GM19240 (cell line): Measurements from ENCODE around the gene DHFR.
"Not testable (repeated sequence)": the region's sequence is repeated elsewhere in the genome, so short reads cannot be mapped to it uniquely, and the experiment has no call there.

Experiments used
- DNase-seq: peaks from one replicate; pipeline ENCODE4 v3.0.0; 2011; ENCODE audit warnings: low spot score; ENCODE audit not compliant: insufficient read length

The DHFR gene

DNA sequence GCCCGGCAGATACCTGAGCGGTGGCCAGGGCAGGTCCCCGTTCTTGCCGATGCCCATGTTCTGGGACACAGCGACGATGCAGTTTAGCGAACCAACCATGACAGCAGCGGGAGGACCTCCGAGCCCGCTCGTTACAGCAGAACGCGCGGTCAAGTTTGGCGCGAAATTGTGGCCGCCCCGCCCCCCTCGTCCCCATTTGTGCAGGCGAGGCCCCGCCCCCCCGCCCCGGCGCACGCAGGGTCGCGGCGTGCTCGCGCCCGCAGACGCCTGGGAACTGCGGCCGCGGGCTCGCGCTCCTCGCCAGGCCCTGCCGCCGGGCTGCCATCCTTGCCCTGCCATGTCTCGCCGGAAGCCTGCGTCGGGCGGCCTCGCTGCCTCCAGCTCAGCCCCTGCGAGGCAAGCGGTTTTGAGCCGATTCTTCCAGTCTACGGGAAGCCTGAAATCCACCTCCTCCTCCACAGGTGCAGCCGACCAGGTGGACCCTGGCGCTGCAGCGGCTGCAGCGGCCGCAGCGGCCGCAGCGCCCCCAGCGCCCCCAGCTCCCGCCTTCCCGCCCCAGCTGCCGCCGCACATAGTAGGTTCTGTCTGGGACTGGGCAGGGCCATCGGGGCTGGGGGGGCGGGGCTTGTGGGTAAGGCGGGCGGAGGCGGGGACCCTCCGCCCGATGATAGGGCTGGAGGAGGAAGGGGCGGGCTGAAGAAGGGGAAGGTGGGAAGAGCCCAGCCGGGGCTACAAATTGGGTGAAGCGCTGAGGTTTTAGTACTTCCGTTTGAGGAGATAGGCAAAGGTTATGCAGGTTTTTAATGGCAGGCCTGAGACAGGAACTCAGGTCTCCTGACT lies at the start of gene DHFR, which contains the start of gene MSH3:
Gene DHFR, minus strand, starts transcription at position 593 of the 840 bp plus-strand sequence. Its CDS starts 494 bp downstream, at position 99.
Gene MSH3, plus strand, starts transcription at position 262 of the 840 bp plus-strand sequence. Its CDS starts 76 bp downstream, at position 338.
- DNase-seq, result peak; percentile 81

GRCh38 chr5:80704221-80704620 lies 49.4 kb upstream of the DHFR start:
- DNase-seq, result no peak

DNA sequence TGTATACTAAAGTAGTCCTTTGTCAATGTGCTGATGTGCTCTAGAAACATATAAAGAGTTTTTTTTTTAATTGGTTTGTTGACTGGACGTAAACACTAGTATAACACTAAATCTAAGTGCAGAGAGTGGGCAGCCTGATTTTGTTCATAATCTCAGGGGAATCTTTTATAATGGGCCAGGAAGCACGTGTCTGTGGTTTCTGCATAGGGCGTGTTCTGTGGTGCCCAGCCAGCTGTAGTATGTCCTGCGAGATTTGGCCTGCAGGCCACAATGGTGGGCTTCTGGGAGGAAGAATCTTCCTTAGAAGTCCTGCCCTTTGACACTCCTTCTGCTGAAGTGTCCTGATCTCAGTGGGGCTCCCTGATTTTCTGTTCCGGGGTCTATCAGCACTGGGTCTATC lies 49.0 kb upstream of the DHFR start:
- no peak for DNase-seq

- no peak for DNase-seq
These were observed 48.5 kb upstream of the DHFR start for GRCh38 chr5:80703291-80703690.

DNA sequence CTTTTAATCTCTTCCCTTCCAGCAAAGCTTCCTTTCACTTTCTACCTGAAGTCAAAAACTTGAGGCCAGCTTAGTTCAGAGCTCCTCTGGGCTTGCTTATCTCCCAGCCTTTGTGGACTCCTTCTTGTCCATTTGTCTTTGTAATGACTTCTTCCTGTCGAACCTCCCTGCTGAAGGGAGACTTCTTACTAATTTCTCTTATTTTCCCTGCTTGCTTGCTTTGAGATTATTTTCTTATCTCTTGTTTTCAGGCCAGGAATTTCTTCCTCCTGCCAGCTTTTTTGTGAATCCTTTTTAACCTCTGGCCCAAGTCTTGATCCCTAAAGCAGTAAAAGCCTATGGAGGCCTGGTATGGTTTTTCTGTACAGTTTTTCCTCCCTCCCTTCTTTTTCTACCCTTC lies 46.8 kb upstream of the DHFR start:
- DNase-seq, result no peak

- DNase-seq, result no peak
These were observed 43.6 kb upstream of the DHFR start for GRCh38 chr5:80698369-80698768.

GRCh38 chr5:80697100-80697499 lies 42.3 kb upstream of the DHFR start:
- no peak for DNase-seq

- DNase-seq, result no peak
These were observed 41.7 kb upstream of the DHFR start for GRCh38 chr5:80696450-80696849.

DNA sequence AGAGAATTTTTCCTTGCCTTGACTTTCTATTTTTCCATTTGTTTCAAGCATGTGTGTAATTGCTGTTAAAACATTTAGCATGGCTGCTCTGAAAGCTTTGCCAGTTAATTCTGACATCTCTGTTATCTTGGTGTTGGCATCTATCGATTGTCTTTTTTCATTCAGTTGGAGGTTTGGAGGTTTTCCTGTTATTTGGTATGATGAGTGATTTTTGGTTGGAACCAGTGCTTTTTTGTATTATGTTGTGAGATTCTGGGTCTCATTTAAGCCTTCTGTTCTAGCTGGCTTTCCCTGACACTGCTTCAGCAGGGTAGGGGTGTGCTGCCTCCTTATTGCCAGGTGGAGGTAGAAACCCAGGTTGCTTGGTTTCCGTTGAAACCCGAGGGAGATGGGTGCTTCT lies 40.9 kb upstream of the DHFR start:
- no peak for DNase-seq

GRCh38 chr5:80689627-80690026 lies 34.8 kb upstream of the DHFR start:
- DNase-seq, result no peak

DNA sequence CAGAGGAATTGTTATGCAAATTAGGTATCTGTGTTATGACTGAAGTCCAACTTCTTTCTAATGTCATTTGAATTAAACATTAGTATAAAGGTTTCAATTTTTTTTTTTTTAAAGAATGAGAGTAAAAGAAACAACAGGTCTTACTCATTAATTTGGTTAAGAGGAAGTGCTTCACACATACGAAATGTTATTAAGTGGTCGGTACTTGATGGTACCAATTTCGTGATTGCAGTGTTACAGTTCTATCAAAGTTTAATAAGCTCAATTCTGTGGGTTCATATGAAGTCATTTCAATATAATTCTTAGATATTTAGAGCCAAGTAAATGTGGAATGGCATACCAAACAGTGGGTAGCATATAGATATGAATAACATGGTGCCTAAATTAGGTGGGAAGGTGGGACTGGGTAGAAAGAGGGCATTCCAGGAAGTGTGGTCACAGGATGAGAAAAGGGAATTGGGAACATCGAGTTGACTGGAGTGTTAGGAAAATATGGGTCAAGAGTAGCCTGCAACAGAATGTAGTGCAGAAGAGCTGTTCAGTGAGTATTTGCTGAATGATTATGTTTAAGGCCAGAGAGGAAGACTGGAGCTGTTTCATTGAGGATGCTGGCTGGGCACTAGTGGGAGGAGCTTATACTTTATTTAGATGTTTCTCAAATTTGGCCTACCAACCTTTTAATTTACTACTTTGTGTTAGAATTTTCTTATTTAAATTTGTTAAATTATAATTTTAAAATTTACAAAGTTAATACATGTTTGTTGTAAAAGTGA lies 34.1 kb upstream of the DHFR start:
- DNase-seq, result no peak

DNA sequence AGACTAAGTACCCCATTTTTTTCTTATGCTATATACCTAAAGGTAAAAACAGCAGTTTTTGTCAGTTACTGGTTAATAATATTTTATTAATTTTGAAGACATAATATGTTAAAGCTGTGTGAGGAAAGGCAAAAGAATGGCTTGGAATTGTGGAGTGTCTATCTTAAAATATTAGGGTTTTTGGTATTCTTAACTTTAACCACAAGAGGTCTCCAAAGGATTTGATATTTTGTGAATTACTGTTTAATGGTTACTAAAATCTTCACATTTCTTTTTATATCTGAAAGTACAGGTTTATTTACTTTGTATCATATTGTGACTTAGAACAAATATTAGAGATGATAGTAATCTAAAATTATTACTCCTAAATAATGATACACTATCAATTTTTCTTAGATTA lies 32.0 kb upstream of the DHFR start:
- no peak for DNase-seq

- DNase-seq, result no peak
These were observed 21.9 kb upstream of the DHFR start for GRCh38 chr5:80676706-80677105.

DNA sequence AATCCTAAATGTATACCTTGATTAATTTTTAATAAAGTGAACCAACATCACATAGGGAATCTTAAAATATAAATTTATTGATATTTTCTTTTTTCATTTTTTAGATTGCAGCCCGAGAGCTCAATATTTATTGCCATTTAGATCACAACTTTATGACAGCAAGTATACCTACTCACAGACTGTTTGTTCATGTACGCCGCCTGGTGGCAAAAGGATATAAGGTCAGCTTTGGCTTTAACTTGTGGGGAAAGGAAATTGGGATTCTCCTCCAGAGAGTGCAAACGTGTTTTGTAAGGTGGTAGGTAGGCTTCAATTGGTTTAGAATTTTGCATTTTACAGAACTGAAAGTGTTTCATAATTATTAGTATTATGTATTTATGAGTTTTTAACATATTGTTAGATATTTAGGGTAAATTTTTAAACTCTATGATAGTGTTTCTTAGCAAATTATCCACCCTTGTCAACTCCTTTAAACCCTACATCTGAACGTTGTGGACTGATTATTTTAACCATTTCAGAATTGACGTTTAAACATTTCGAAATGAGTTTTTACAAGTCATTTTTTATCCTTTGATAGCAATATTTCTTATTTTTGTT lies 17.5 kb upstream of the DHFR start:
- no peak for DNase-seq

GRCh38 chr5:80668016-80668969 lies 13.5 kb upstream of the DHFR start:
- no peak for DNase-seq

GRCh38 chr5:80667384-80667783 lies 12.6 kb upstream of the DHFR start:
- no peak for DNase-seq

- no peak for DNase-seq
These were observed 10.3 kb upstream of the DHFR start for GRCh38 chr5:80665057-80665456.

GRCh38 chr5:80662108-80662507 lies 7.3 kb upstream of the DHFR start:
- DNase-seq, result no peak

DNA sequence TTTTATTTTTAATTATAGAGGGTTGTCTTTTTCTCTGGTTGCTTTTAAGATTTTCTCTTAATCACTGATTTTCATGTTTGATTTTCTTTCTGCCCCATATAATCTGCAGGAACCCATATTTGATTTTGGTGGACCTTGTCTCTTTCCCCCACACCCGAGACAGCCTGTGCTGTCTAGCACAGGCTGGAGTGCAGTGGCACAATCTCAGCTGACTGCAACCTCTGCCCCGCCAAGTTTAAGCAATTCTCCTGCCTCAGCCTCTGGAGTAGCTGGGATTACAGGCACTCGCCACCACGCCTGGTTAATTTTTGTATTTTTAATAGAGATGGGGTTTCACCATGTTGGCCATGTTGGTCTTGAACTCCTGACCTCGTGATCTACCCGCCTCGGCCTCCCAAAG lies 5.9 kb upstream of the DHFR start:
- DNase-seq, result not testable (repeated sequence)

DNA sequence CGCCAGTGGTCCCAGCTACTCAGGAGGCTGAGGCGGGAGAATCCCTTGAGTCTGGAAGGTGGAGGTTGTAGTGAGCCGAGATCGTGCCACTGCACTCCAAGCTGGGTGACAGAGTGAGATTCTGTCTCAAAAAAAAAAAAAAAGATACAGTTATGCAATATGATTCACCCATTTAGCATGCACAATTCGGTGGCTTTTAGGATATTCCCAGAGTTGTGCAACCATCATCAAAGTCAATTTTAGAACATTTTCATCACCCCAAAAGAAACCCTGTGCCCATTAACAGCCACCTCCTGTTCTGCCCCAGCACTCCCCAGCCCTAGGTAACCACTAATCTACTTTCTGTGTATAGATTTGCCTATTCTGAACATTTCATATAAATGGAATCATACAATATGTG lies 4.3 kb upstream of the DHFR start:
- DNase-seq, result no peak

GRCh38 chr5:80656425-80656824 lies 1.6 kb upstream of the DHFR start:
- DNase-seq, result no peak
